HG03108 (cell line): ENCODE results near the gene SEPTIN7.
"Not testable (repeated sequence)": the region's sequence is repeated elsewhere in the genome, so short reads cannot be mapped to it uniquely, and the experiment has no call there.

Source experiments
- ATAC-seq: cut with Tn5 transposase; IDR thresholded peaks from one replicate; pipeline ENCODE4 v1.9.1; 2021; ENCODE audit warnings: moderate library complexity; ENCODE audit not compliant: unreplicated experiment

SEPTIN7 gene

DNA sequence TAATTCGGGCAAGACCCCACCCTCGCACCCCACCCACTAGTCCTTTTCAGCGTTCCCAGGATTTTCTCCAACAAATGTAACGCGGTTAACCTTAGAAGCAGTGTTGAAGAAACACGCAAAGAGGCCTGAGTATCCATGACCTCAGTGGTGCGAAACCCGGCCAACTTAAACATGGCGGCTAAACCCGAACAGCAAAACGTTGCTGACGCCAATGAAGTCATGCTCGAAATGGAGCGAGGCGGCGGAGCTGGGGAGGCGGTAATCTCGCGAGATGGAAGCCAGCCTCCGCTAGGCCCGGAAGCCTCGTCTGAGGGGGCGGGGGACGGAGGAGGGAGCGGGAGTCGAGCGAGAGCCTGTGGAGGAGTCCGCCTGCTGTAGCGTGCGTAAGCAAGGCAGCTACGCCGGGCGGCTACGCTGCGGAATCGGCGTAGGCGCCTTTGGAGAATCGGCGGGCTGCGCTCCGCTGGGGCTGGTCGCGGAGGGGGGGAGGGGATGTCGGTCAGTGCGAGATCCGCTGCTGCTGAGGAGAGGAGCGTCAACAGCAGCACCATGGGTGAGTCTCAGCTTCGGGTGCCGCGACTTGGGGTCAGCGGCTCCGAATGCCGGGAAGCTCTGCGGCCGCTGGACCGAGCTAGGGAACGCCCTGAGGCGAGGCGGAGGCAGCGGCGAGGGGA, at the start of gene SEPTIN7:
Gene SEPTIN7 (plus strand): TSS at position 340 of the 674 bp plus-strand sequence. CDS start 153 bp downstream, at position 493.
- peak; percentile 81 for ATAC-seq

DNA sequence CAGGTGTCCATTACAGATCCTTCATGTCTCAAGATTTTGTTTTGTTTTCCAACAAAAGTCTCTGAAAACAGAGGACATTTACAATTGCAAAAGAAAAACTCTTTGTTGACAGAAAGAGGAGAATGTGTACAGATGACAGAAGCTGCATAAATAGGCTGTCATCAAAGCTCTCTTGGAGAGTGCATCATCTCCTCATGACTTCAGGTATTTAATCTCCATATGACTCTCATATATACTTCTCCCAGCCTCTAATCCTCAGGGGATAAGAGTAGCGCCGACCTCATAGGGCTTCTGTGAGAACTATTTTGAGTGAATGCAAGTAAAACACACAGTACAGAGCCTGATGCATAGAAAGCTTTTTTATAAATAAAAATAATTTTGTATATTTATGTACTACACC, 48.1 kb upstream of the SEPTIN7 start:
- ATAC-seq: no peak

- no peak for ATAC-seq
Measured at GRCh38 chr7:35753761-35754603, 46.9 kb upstream of the SEPTIN7 start.

- no peak for ATAC-seq
Measured at GRCh38 chr7:35754741-35755140, 46.1 kb upstream of the SEPTIN7 start.

DNA sequence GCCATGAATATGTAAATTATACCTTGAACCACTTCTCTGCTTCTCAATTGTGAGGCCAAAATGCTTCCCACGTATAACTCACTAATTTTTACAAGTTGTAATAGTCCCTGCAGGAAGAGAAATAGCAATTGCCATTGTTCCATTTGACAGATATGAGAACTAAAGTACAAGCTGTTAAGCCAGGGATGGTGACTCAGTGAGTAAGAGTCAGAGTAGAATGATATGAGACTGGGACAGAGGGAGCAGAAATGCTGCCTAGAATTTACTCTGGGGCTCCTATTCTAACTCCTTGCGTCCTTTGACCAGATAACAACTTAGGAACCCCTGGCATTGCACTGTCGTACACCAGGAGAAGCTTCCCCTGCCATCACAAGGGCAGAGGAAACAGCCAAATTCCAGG, 45.1 kb upstream of the SEPTIN7 start:
- no peak for ATAC-seq

DNA sequence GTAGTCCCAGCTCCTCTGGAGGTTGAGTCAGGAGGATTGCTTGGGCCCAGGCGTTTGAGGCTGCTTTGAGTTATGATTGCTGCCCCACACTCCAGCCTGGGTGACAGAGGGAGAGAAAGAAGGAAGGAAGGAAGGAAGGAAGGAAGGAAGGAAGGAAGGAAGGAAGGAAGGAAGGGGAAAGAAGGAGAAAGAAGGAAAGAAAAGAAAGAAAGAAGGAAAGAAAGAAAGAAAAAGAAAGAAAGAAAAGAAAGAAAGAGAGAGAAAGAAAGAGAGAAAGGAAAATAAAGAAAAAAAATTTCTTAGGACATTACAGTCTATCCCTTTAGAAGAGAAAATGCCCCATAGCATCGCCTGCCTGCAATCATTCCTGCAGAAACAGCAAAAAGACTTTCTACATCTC, 44.4 kb upstream of the SEPTIN7 start:
- ATAC-seq: not testable (repeated sequence)

- no peak for ATAC-seq
Measured at GRCh38 chr7:35757574-35757973, 43.3 kb upstream of the SEPTIN7 start.

DNA sequence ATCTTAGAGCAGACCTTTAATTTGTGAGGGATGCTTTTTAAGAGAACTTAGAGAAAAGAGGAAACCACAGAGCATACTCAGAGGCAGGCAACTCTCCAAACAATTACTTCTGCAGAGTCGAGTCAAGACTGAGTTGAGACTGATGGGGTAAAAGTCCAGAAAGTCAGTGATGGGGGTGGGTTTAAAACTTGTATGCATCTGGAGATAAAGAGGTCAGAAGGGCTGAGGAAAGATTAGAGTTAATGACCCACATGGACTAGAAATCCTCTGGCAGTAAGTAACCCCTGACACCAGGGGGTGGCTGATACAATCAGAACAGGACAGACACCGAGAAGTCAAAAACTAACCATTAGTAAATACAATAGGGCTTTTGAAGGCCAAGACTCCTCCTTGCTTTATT, 42.4 kb upstream of the SEPTIN7 start:
- ATAC-seq: no peak

GRCh38 chr7:35760143-35760745, 40.6 kb upstream of the SEPTIN7 start:
- ATAC-seq: no peak

- no peak for ATAC-seq
Measured at GRCh38 chr7:35761871-35762677, 38.8 kb upstream of the SEPTIN7 start.

DNA sequence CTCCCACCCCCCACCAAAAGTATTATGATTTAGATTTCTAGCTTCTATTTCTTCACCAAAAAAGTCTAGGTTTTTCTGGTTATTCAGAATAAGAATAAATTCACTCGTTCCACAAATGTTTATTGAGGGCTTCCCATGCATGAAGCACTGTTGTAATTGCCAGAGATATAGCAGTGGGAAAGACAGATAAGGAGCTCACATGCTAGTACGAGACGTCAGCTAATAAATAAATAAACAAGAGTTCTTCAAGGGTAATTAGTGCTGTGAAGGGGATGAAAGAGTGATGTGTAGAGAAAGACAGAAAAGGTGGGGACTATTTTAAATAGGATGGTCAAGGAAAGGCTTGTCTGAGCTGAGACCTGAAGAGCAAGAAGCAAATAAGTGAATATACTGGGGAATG, 38.1 kb upstream of the SEPTIN7 start:
- no peak for ATAC-seq

GRCh38 chr7:35768346-35768745, 32.5 kb upstream of the SEPTIN7 start:
- ATAC-seq: no peak

GRCh38 chr7:35771776-35772175, 29.1 kb upstream of the SEPTIN7 start:
- ATAC-seq: no peak

DNA sequence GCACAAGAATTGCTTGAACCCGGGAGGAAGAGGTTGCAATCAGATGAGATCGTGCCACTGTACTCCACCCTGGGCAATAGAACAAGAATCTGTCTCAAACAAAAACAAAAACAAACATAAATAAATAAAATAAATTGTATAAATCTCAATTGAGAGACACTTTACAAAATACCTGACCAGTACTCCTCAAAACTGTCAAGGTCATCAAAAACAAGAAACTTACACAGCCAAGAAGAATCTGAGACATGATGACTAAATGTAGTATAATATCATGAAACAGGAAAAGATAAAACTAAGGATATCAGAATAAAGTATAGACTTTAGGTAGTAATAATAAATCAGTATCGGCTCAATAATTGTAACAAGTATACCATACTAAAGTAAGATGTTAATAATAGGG, 26.9 kb upstream of the SEPTIN7 start:
- no peak for ATAC-seq

GRCh38 chr7:35776686-35777085, 24.2 kb upstream of the SEPTIN7 start:
- ATAC-seq: no peak

DNA sequence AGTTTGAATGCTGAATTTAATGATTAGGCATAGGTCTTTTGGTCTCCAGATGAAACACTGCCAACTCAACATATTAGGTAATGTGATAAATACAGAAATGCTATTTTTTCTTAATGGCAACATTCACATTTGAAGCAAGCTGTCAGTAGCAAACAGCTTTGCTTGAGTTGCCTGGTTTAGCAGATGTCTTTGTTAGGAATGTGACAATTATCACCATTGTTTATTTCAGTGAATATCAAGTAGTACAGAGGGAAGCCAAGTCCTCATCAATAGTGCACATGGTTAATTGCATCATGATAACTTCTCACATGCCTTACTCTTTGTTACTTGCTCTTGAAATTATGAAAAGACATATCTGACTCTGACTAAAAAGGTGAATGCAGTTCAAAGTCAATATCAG, 23.7 kb upstream of the SEPTIN7 start:
- no peak for ATAC-seq

DNA sequence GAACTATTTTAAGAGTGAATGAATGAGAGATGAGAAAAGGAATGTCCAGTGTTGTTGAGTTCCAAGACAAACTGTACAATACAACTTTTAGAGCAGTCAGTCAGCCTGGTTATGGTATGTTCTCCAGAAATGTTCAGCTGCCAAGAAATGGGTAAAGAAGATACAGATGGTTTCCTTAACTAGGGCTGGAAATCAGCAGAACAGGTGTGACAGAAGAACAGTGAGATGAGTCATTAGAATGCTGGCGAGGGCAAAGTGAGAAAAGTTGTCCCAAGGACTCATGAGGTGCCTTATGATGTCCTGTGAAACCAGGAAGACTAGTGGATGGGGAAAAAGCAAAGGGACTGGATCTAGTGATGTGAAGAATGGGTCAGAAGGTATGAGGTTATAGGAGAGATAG, 20.8 kb upstream of the SEPTIN7 start:
- no peak for ATAC-seq

- ATAC-seq: no peak
Measured at GRCh38 chr7:35781200-35781701, 19.6 kb upstream of the SEPTIN7 start.

- ATAC-seq: no peak
Measured at GRCh38 chr7:35781767-35782515, 18.9 kb upstream of the SEPTIN7 start.

GRCh38 chr7:35784332-35784731, 16.5 kb upstream of the SEPTIN7 start:
- ATAC-seq: no peak
